GM19193 (cell line): ENCODE data around the gene NFATC2IP.
A peak's percentile ranks its signal among the peaks of the same experiment; 100 is the strongest.

Experiments used
- POLR2A ChIP-seq: IDR thresholded peaks from 4 replicates; pipeline ENCODE4 v1.6.1; 2011; ENCODE audit not compliant: insufficient read depth, insufficient read length; ENCODE audit errors: extremely low read depth

Gene NFATC2IP

GRCh38 chr16:28923231-28923587, 27.5 kb upstream of the NFATC2IP start:
- TF ChIP-seq POLR2A, result no peak

DNA sequence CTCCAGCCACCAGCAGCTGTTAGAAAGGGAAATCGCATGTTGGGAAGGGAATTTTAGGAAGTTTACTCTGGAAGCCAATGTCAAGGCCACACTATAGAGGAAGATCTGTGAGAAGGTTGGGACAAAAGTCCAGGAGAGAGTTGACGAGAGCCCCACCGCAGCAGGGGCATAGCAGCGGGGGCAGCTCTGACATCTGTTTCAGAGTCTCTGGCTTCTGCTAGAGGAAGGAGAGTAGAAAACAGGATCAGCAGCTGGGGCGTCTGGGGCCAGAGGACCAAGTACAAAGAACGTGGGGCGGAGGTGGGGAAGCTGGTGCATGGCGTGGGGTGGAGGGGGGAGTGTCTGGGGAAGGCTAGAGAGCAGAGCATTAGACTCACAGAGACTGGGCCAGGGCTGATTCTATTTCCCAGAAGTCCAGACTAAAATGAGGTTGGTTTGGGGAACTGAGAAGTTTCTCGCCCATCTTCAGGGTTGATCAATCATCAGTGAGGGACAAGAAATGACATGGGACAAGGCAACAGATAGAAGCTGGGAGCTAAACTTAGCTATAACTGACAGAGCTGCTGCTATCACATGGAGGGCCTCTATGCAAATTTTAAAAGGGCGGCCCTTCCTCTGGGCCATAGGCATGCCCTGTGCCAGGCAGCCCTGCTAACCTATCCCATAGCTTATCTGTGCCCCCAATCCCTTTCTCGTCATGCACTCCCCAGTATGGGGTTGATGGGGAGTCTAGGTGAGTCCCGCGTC, 26.9 kb upstream of the NFATC2IP start:
- TF ChIP-seq POLR2A, result peak; percentile 60

GRCh38 chr16:28924399-28924761, 26.4 kb upstream of the NFATC2IP start:
- TF ChIP-seq POLR2A, result no peak

DNA sequence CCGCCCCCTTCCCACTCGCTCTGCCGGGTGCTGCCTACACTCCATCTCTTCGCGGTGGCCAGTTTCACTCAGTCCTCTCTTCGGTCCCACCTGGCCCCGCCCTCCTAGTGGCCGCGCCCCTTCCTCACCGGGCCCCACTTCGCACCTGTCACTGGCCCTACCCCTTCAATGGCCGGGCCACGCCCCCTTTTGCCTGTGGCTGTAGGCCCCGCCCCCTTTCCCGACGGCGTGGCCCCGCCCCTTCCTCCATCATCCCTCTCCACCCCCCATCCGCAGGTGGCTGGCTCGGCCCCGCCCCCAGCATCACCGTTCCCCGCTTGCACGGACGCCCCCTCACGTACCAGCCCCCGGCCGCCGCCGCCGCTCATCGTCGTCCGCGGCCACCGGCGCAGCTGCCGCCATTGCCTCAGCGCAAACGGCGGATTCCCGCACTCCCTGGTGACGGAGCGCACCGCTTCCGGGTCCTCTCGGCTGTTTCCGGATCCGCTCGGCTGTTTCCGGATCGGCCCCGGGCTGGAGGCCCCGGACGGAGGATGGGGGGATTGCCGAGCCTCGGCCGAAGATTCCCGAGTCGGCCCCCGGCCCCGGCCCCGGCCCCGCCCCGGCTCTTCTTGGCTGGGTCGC, 25.9 kb upstream of the NFATC2IP start, which contains the start of gene RABEP2:
Gene RABEP2 (minus strand): TSS at position 477 of the 624 bp plus-strand sequence. CDS start 75 bp downstream, at position 402.
- no peak for TF ChIP-seq POLR2A

DNA sequence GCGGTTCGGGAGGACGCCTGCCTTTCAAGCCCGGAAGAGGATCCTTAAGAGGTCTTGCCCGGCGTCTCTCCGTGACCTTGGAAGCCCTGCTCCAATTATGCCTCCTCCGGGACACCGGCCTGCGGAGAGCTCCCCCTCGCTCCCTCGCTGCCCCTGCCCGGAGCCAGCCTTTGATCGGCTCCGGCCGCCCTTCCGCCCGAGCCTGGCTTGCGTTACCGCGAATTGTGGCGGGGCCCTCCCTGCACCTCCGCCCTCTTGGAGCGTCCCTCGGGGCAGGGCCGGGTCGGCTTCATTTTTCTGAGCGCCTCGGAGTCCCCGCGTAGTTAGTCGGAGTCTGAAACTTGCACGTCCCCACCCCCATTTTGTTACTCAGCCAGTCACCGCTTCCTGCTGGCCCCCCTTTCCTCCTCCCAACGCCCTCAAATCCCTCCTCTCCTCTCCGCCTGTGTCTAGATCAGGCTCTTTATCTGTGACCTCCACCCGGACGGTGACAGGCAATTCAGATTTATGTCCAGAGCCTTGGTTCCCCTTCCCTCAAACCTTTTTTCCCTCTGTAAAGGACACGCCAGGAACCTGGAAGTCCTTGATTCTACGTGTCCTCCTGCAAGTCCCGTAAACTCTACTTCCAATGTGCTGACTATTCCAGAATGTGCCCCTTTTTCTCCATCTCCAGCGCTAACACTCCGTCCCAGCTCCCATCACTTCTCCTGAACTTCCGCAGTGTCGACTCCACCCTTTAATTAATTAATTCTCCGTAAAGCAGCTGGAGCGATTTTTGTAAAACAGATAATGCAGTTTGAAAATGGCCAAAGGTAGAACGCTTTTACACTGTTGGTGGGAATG, 25.1 kb upstream of the NFATC2IP start:
- peak; percentile 91 for TF ChIP-seq POLR2A

- no peak for TF ChIP-seq POLR2A
Observed at GRCh38 chr16:28927815-28928214, 22.9 kb upstream of the NFATC2IP start.

DNA sequence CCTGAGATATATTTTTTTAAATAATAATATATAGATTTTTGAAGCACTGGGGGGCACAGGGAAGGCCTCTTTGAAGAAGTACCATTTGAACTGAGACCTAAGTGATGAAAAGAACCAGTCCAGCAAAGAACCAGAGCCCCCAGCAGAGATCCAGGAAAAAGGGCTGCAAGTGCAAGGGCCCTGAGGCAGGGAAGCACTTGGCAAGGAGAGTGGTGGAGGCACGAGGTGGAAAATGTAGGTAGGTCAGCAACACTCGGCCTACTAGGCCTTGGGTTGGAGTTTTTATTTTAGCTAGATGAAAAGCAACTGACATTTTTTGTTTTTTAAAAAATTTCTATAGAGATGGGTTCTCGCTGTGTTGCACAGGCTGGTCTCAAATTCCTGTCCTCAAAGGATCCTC, 20.5 kb upstream of the NFATC2IP start:
- TF ChIP-seq POLR2A, result no peak

GRCh38 chr16:28930652-28931051, 20.1 kb upstream of the NFATC2IP start:
- peak; percentile 35 for TF ChIP-seq POLR2A

- peak; percentile 61 for TF ChIP-seq POLR2A
Observed at GRCh38 chr16:28931801-28932225, 18.9 kb upstream of the NFATC2IP start, which contains the start of gene CD19. TSS of gene CD19 (plus strand) at chr16:28931971. CDS start at chr16:28932001, 30 bp downstream.

DNA sequence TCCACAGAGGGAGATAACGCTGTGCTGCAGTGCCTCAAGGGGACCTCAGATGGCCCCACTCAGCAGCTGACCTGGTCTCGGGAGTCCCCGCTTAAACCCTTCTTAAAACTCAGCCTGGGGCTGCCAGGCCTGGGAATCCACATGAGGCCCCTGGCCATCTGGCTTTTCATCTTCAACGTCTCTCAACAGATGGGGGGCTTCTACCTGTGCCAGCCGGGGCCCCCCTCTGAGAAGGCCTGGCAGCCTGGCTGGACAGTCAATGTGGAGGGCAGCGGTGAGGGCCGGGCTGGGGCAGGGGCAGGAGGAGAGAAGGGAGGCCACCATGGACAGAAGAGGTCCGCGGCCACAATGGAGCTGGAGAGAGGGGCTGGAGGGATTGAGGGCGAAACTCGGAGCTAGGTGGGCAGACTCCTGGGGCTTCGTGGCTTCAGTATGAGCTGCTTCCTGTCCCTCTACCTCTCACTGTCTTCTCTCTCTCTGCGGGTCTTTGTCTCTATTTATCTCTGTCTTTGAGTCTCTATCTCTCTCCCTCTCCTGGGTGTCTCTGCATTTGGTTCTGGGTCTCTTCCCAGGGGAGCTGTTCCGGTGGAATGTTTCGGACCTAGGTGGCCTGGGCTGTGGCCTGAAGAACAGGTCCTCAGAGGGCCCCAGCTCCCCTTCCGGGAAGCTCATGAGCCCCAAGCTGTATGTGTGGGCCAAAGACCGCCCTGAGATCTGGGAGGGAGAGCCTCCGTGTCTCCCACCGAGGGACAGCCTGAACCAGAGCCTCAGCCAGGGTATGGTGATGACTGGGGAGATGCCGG, 18.2 kb upstream of the NFATC2IP start:
- TF ChIP-seq POLR2A, result peak; percentile 20

- TF ChIP-seq POLR2A, result no peak
Observed at GRCh38 chr16:28933171-28933570, 17.6 kb upstream of the NFATC2IP start.

GRCh38 chr16:28935346-28935745, 15.4 kb upstream of the NFATC2IP start:
- TF ChIP-seq POLR2A, result no peak

GRCh38 chr16:28935924-28936783, 14.6 kb upstream of the NFATC2IP start:
- TF ChIP-seq POLR2A, result no peak

GRCh38 chr16:28936784-28937155, 14.0 kb upstream of the NFATC2IP start:
- TF ChIP-seq POLR2A, result no peak
